H1 (cell line): ENCODE measurements around the gene TUBB2B. TPM values are rescaled to one million over a fixed set of nuclear protein-coding genes. Genes with fewer than 3 reads are reported as not detected.

Experiments used
- CTCF ChIA-PET: fragments of 300-600 bp; sonication (Branson Sonifier 250); formaldehyde crosslinking; loops from one replicate; lab custom pipeline; 2021; ENCODE audit not compliant: partially characterized antibody; lab: Charles Lee
- POLR2A ChIA-PET: fragments of 300-600 bp; sonication (Branson Sonifier 250); formaldehyde crosslinking; loops from one replicate; lab custom pipeline; 2021; ENCODE audit warnings: inconsistent platforms; ENCODE audit not compliant: partially characterized antibody; lab: Charles Lee
- DNase-seq, 2 experiments: peaks; one replicate each; pipeline versions ENCODE4 v3.0.0 to v3.0.0-alpha.2; 2010 to 2022; ENCODE audit warnings: low spot score in 2 of 2, low read depth in 1 of 2, mixed read lengths in 1 of 2
- FAIRE-seq: peaks from 2 replicates; lab custom pipeline; 2011; peaks lifted over from hg19 to GRCh38; lab: Jason Lieb, UNC
- H2AFZ ChIP-seq: 2 replicates; pipeline ENCODE4 v1.8.1; 2012; ENCODE audit warnings: low read length, inconsistent platforms
- H2AK5ac ChIP-seq: 2 replicates; pipeline ENCODE4 v1.6.1; 2013; ENCODE audit warnings: low read depth, low read length
- H2BK120ac ChIP-seq: replicated peaks from 2 replicates; pipeline ENCODE3; 2013; ENCODE audit warnings: low read depth, low read length, inconsistent platforms
- H2BK12ac ChIP-seq: 2 replicates; pipeline ENCODE4 v1.6.1; 2013; ENCODE audit warnings: low read depth, low read length
- H2BK15ac ChIP-seq: 2 replicates; pipeline ENCODE4 v1.6.1; 2013; ENCODE audit warnings: low read length
- H2BK20ac ChIP-seq: 2 replicates; pipeline ENCODE4 v1.6.1; 2013; ENCODE audit warnings: low read length
- H2BK5ac ChIP-seq: 2 replicates; pipeline ENCODE4 v1.6.1; 2013; ENCODE audit warnings: low read depth, low read length
- H3K14ac ChIP-seq: 2 replicates; pipeline ENCODE4 v1.6.1; 2013; ENCODE audit warnings: inconsistent platforms; ENCODE audit not compliant: insufficient read length
- H3K18ac ChIP-seq: 2 replicates; pipeline ENCODE4 v1.6.1; 2013; ENCODE audit warnings: low read length; ENCODE audit errors: extremely low read depth
- H3K23ac ChIP-seq: 2 replicates; pipeline ENCODE4 v1.6.1; 2013; ENCODE audit warnings: inconsistent platforms; ENCODE audit not compliant: insufficient read length
- H3K23me2 ChIP-seq: 2 replicates; pipeline ENCODE4 v1.6.1; 2013; ENCODE audit warnings: low read depth, low read length
- H3K27ac ChIP-seq: 2 replicates; pipeline ENCODE4 v1.6.1; 2011; ENCODE audit warnings: low read depth, low read length, inconsistent platforms
- H3K27me3 ChIP-seq, 4 experiments: replicated peaks in 1 of 4; 1 replicate in 1 of 4; 2 replicates in 3 of 4; pipeline versions ENCODE4 v1.6.1 to v1.8.1; 2011 to 2013; ENCODE audit warnings: low read length in 3 of 4, mild to moderate bottlenecking in 3 of 4, inconsistent platforms in 2 of 4, mixed read lengths in 2 of 4, moderate library complexity in 1 of 4; ENCODE audit not compliant: control insufficient read depth in 3 of 4, insufficient read depth in 3 of 4; ENCODE audit errors: extremely low read depth in 1 of 4
- H3K36me3 ChIP-seq, 4 experiments: 2 replicates each; pipeline versions ENCODE4 v1.6.1 to v1.8.1; 2011 to 2013; ENCODE audit warnings: mild to moderate bottlenecking in 4 of 4, low read length in 3 of 4, moderate library complexity in 2 of 4, control low read depth in 1 of 4, inconsistent platforms in 1 of 4; ENCODE audit not compliant: insufficient read depth in 4 of 4, control insufficient read depth in 2 of 4
- H3K4ac ChIP-seq: replicated peaks from 2 replicates; pipeline ENCODE3; 2013; ENCODE audit warnings: low read length, low read depth, mixed read lengths, inconsistent platforms; ENCODE audit not compliant: insufficient read length
- H3K4me1 ChIP-seq, 4 experiments: replicated peaks in 1 of 4; 1 replicate in 1 of 4; 2 replicates in 3 of 4; pipeline versions ENCODE4 v1.6.1 to v1.8.1; 2011 to 2013; ENCODE audit warnings: low read length in 3 of 4, inconsistent platforms in 2 of 4, mixed read lengths in 1 of 4; ENCODE audit not compliant: insufficient read depth in 4 of 4, control insufficient read depth in 3 of 4
- H3K4me2 ChIP-seq, 2 experiments: 2 replicates each; pipeline versions ENCODE4 v1.6.1 to v1.8.1; 2011 to 2013; ENCODE audit warnings: low read depth in 2 of 2, low read length in 2 of 2, control low read depth in 1 of 2, inconsistent platforms in 1 of 2, mild to moderate bottlenecking in 1 of 2; ENCODE audit not compliant: insufficient read depth in 1 of 2
- H3K4me3 ChIP-seq, 4 experiments: fragments of 200-600, 300-600 bp in 1 of 4; sonication (generic), shearing (Covaris generic), sonication (Bioruptor Twin) in 1 of 4; 2 replicates each; pipeline versions ENCODE4 v1.5.1 to v1.8.1; 2011 to 2016; ENCODE audit warnings: low read length in 4 of 4, low read depth in 3 of 4, control low read depth in 2 of 4, inconsistent platforms in 2 of 4, mild to moderate bottlenecking in 2 of 4, mixed read lengths in 1 of 4, moderate library complexity in 1 of 4; ENCODE audit not compliant: insufficient read depth in 2 of 4; ENCODE audit errors: extremely low read depth in 1 of 4
- H3K56ac ChIP-seq: replicated peaks from 2 replicates; pipeline ENCODE3; 2013; ENCODE audit warnings: low read depth, mild to moderate bottlenecking, mixed read lengths, low read length, inconsistent platforms; ENCODE audit not compliant: insufficient read length
- H3K79me1 ChIP-seq: 2 replicates; pipeline ENCODE4 v1.6.1; 2013; ENCODE audit warnings: low read depth, low read length, control low read depth
- H3K79me2 ChIP-seq, 2 experiments: 2 replicates each; pipeline versions ENCODE4 v1.6.1 to v1.8.1; 2012 to 2013; ENCODE audit warnings: low read length in 2 of 2, mild to moderate bottlenecking in 2 of 2, inconsistent platforms in 1 of 2; ENCODE audit not compliant: insufficient read depth in 2 of 2, control insufficient read depth in 1 of 2
- H3K9ac ChIP-seq, 4 experiments: replicated peaks in 1 of 4; 1 replicate in 1 of 4; 2 replicates in 3 of 4; pipeline versions ENCODE4 v1.6.1 to v1.8.1; 2011 to 2013; ENCODE audit warnings: low read depth in 3 of 4, low read length in 3 of 4, control low read depth in 2 of 4, mild to moderate bottlenecking in 2 of 4, moderate library complexity in 2 of 4, inconsistent platforms in 1 of 4; ENCODE audit errors: extremely low read depth in 1 of 4
- H3K9me3 ChIP-seq, 2 experiments: 2 replicates each; pipeline versions ENCODE4 v1.6.1 to v1.8.1; 2012 to 2013; ENCODE audit warnings: mild to moderate bottlenecking in 2 of 2, moderate library complexity in 2 of 2, control low read depth in 1 of 2, inconsistent platforms in 1 of 2, low read depth in 1 of 2, low read length in 1 of 2, mixed read lengths in 1 of 2; ENCODE audit not compliant: insufficient read depth in 2 of 2
- H4K20me1 ChIP-seq, 2 experiments: replicated peaks in 1 of 2; 2 replicates each; pipeline versions ENCODE3 to v1.8.1; 2011 to 2013; ENCODE audit warnings: inconsistent platforms in 2 of 2, low read length in 2 of 2, mild to moderate bottlenecking in 1 of 2; ENCODE audit not compliant: insufficient read depth in 2 of 2, control insufficient read depth in 1 of 2
- H4K5ac ChIP-seq: 2 replicates; pipeline ENCODE4 v1.6.1; 2013; ENCODE audit warnings: low read length, low read depth, mixed read lengths, inconsistent platforms; ENCODE audit not compliant: insufficient read length
- H4K8ac ChIP-seq: 2 replicates; pipeline ENCODE4 v1.8.0; 2013; ENCODE audit warnings: mild to moderate bottlenecking, moderate library complexity, low read length, inconsistent platforms; ENCODE audit not compliant: insufficient read depth; ENCODE audit errors: extremely low read depth
- H4K91ac ChIP-seq: replicated peaks from 2 replicates; pipeline ENCODE3; 2013; ENCODE audit warnings: low read length, mixed read lengths, inconsistent platforms; ENCODE audit not compliant: insufficient read length
- CBX8 ChIP-seq: fragments of 300-800, 300-1000 bp; sonication (generic); IDR thresholded peaks from 2 replicates; pipeline ENCODE4 v1.7.1; 2016; ENCODE audit warnings: low read depth, low read length, borderline replicate concordance
- CHD2 ChIP-seq: IDR thresholded peaks from 2 replicates; pipeline ENCODE4 v1.6.1; 2012; ENCODE audit warnings: low read length, improper control_type of control experiment
- EP300 ChIP-seq, 2 experiments: IDR thresholded peaks; 1 replicate in 1 of 2; 2 replicates in 1 of 2; pipeline ENCODE4 v1.6.1; 2011 to 2012; ENCODE audit warnings: low read depth in 2 of 2, low read length in 2 of 2, mild to moderate bottlenecking in 2 of 2, borderline replicate concordance in 1 of 2, inconsistent platforms in 1 of 2, moderate library complexity in 1 of 2
- GABPA ChIP-seq: IDR thresholded peaks from 2 replicates; pipeline ENCODE4 v1.6.1; 2011; ENCODE audit warnings: mild to moderate bottlenecking, low read length, moderate library complexity, borderline replicate concordance; ENCODE audit not compliant: insufficient read depth
- JUN ChIP-seq: IDR thresholded peaks from 2 replicates; pipeline ENCODE4 v1.6.1; 2011; ENCODE audit warnings: low read depth, mild to moderate bottlenecking, improper control_type of control experiment, low read length
- KDM4A ChIP-seq: IDR thresholded peaks from one replicate; pipeline ENCODE4 v1.7.1; 2012; ENCODE audit warnings: low read depth, mild to moderate bottlenecking, moderate library complexity, low read length, inconsistent platforms; ENCODE audit not compliant: severe bottlenecking
- MAFK ChIP-seq: IDR thresholded peaks from 2 replicates; pipeline ENCODE4 v1.6.1; 2012; ENCODE audit warnings: low read depth, mild to moderate bottlenecking, improper control_type of control experiment, low read length
- MAX ChIP-seq: IDR thresholded peaks from 2 replicates; pipeline ENCODE4 v1.6.1; 2012; ENCODE audit warnings: inconsistent platforms
- NRF1 ChIP-seq: IDR thresholded peaks from 2 replicates; pipeline ENCODE4 v1.6.1; 2011; ENCODE audit warnings: mild to moderate bottlenecking, low read depth, low read length, improper control_type of control experiment
- RAD21 ChIP-seq, 2 experiments: IDR thresholded peaks in 1 of 2; conservative IDR thresholded peaks in 1 of 2; 2 replicates each; pipeline ENCODE4 v1.6.1; 2011; ENCODE audit warnings: low read depth in 2 of 2, low read length in 2 of 2, improper control_type of control experiment in 1 of 2, inconsistent platforms in 1 of 2, mild to moderate bottlenecking in 1 of 2, moderate library complexity in 1 of 2
- RBBP5 ChIP-seq: IDR thresholded peaks from 2 replicates; pipeline ENCODE4 v1.7.1; 2012; ENCODE audit warnings: low read depth, mild to moderate bottlenecking, inconsistent platforms, low read length, moderate library complexity, borderline replicate concordance
- SP1 ChIP-seq: IDR thresholded peaks from 2 replicates; pipeline ENCODE4 v1.6.1; 2011; ENCODE audit warnings: low read depth, low read length
- SRF ChIP-seq: IDR thresholded peaks from 2 replicates; pipeline ENCODE4 v1.6.1; 2011; ENCODE audit warnings: mild to moderate bottlenecking, low read depth, low read length, moderate library complexity
- WGBS, 2 experiments: shearing (Covaris generic) in 1 of 2; methylation state at CpG; one replicate each; pipeline versions ENCODE4 v1.1.6 to v1.1.7; 2013 to 2015; ENCODE audit warnings: low lambda C conversion rate in 2 of 2, mixed read lengths in 2 of 2, inconsistent platforms in 1 of 2, low coverage in 1 of 2, missing lambda C conversion rate in 1 of 2; ENCODE audit not compliant: insufficient replicate concordance in 2 of 2, insufficient coverage in 1 of 2, insufficient read length in 1 of 2; ENCODE audit errors: extremely low coverage in 1 of 2, missing lambda C conversion rate in 1 of 2; 5-methylcytosine and 5-hydroxymethylcytosine counted together
- polyA plus RNA-seq, 7 experiments: library from polyadenylated mRNA; depleted of rRNA in 3 of 7; stranded (reverse) in 5 of 7; unstranded in 2 of 7; fragments of >200 nt in 5 of 7; fragments of 200-250 nt in 2 of 7; gene quantifications; 1 replicate in 5 of 7; 2 replicates in 1 of 7; 4 replicates in 1 of 7; pipeline versions ENCODE4 v1.2.1 to v1.2.3, GENCODE V29; 2011 to 2013; ENCODE audit warnings: missing spikeins in 2 of 7, mixed read lengths in 2 of 7
- total RNA-seq: library from RNA; stranded (reverse); fragmentation: NEBNext Ultra II Directional; extraction: Animal tissue kit (Norgen Biotek cat#: 25700); gene quantifications from 2 replicates; pipeline ENCODE4 v1.2.1, GENCODE V29; 2021

TUBB2B gene
- total and polyA plus RNA-seq, 2 of the 8 experiments (the other 6 are each of a cell fraction or from before 2014, with no cell fraction given), result 612 to 722 TPM

DNA sequence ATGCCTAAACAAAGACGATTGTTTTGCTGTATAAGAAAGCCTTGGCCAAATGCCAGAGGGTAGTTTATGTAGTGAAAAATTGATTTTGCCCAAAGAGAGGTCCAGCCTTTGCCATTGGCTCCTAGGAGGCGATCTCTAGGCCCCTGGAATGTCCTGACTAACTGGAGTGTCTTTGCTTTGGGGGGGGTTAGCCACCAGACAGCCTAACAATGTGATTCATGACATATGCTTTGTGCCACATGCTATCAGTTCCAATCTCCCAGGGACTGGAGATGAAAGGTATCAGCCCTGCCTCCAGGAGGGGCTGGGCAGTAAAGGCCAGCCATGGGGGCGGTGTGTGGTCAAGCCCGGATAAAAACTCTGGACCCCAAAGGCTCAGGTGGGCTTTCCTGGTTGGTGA is 37.4 kb downstream of the TUBB2B start:
- H3K4ac ChIP-seq, result no peak overlapping the region
- no peak overlapping the region for H3K56ac ChIP-seq
- no peaks in the 10 kb centered on the region for H3K79me2 ChIP-seq
- no peak overlapping the region for H4K91ac ChIP-seq
- no peak for FAIRE-seq
- no peak overlapping the region for H3K27ac ChIP-seq
- H3K9ac ChIP-seq, result no peak overlapping the region
- no peak overlapping the region for H3K4me2 ChIP-seq
- H3K4me1 ChIP-seq, result peaks cover 5 to 14% (median 11%) of the 10 kb centered on the region in 4 experiments; a peak in 6 of 7 replicates
- no peaks in the 10 kb centered on the region for H3K36me3 ChIP-seq
- POLR2A ChIA-PET, result interaction anchor here (1.1 to 1.3 kb wide), 5 partner anchors 23 to 41 kb away, joined by 3 to 9 read pairs (median 4); partner anchors contain the start of gene TUBB2A
- no peaks in the 10 kb centered on the region for H3K23me2 ChIP-seq
- H4K8ac ChIP-seq, result no peak overlapping the region
- H4K5ac ChIP-seq, result no peak overlapping the region
- H3K9me3 ChIP-seq, result peaks cover 0 to 4% of the 10 kb centered on the region in 2 experiments; a peak in 1 of 4 replicates
- H4K20me1 ChIP-seq, result no peaks in the 10 kb centered on the region
- H3K79me1 ChIP-seq, result no peaks in the 10 kb centered on the region; the same call in 1 of the 2 replicates
- no peak for DNase-seq
- H3K18ac ChIP-seq, result no peak overlapping the region
- H3K27me3 ChIP-seq, result no peaks in the 10 kb centered on the region
- 79% methylated on average over 4 of the region's 4 CpGs; no CpG with 5 or more reads in 1 of the 2 experiments for WGBS, 2 experiments
- CTCF ChIA-PET, result interaction anchor here (0.6 to 2.7 kb wide), 5 partner anchors 12 to 233 kb away, joined by 3 to 6 read pairs (median 5); no protein-coding TSS in a partner anchor
- no peak overlapping the region for H3K4me3 ChIP-seq
- H2BK15ac ChIP-seq, result no peak overlapping the region
- no peak overlapping the region for H2BK20ac ChIP-seq
- H2AFZ ChIP-seq, result no peak overlapping the region
- no peak overlapping the region for H3K14ac ChIP-seq
- H3K23ac ChIP-seq, result no peak overlapping the region
- H2AK5ac ChIP-seq, result no peak overlapping the region
- H2BK120ac ChIP-seq, result no peak overlapping the region
- no peak overlapping the region for H2BK5ac ChIP-seq
- H2BK12ac ChIP-seq, result no peak overlapping the region
- TF ChIP-seq NRF1 (no peak), RBBP5 (no peak), GABPA (no peak), SP1 (no peak), MAX (no peak), KDM4A (no peak), MAFK (no peak), JUN (no peak), RAD21 (IDR thresholded peaks at IDR 0.05 in 1 of 2, conservative IDR thresholded peaks at IDR 0.05 in 1 of 2; ENCODE audit: low read depth in 2 of 2, low read length in 2 of 2) (no peak), EP300 (IDR thresholded peaks at IDR 0.05; ENCODE audit: borderline replicate concordance in 1 of 2, low read depth in 2 of 2, low read length in 2 of 2) (no peak), CHD2 (no peak), SRF (no peak), CBX8 (no peak)
